ENCODE measurements around the gene PKD2L1. TPM values are rescaled to one million over a fixed set of nuclear protein-coding genes. Genes with fewer than 3 reads are reported as not detected.
A peak's percentile ranks its signal among the peaks of the same experiment; 100 is the strongest.
"Not testable (repeated sequence)": the region's sequence is repeated elsewhere in the genome, so short reads cannot be mapped to it uniquely, and the experiment has no call there.

PKD2L1 gene
- total RNA-seq, 1 donor from 2014 or later, result not detected

DNA sequence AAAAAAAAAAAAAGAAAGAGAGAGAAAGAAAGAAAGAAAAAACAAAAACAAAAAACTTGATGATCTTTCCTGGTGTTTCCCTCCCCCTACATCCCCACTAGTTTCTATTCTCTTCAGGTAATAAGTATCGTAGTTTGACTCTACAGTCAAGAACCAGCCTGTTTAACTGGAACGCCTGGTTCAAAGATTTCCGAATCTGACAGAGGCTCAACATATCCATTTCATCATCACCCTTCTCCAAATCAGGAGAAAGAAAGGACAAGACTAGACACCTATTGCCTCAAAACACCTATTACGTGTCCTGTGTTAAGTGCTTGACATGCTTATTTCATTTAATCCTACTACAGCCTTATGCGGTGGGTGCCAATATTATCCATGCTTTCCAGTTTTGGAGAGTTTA lies 23.2 kb downstream of the PKD2L1 start:
- TF ChIP-seq, protein P1, sequence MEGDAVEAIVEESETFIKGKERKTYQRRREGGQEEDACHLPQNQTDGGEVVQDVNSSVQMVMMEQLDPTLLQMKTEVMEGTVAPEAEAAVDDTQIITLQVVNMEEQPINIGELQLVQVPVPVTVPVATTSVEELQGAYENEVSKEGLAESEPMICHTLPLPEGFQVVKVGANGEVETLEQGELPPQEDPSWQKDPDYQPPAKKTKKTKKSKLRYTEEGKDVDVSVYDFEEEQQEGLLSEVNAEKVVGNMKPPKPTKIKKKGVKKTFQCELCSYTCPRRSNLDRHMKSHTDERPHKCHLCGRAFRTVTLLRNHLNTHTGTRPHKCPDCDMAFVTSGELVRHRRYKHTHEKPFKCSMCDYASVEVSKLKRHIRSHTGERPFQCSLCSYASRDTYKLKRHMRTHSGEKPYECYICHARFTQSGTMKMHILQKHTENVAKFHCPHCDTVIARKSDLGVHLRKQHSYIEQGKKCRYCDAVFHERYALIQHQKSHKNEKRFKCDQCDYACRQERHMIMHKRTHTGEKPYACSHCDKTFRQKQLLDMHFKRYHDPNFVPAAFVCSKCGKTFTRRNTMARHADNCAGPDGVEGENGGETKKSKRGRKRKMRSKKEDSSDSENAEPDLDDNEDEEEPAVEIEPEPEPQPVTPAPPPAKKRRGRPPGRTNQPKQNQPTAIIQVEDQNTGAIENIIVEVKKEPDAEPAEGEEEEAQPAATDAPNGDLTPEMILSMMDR (IDR thresholded peaks at IDR 0.05; ENCODE audit: unreplicated experiment), result no peak
- Mint-ChIP-seq H3K27me3 (ENCODE audit: low read depth) (peaks cover 61% of the 10 kb centered on the region), H3K36me3 (no peaks in the 10 kb centered on the region), H3K4me3 (no peak overlapping the region), H3K27ac (no peak overlapping the region), H3K4me1 (no peaks in the 10 kb centered on the region), H3K9me3 (no peaks in the 10 kb centered on the region)
- no peak for DNase-seq (ENCODE audit: low spot score in 2 of 2, unreplicated experiment in 2 of 2)

DNA sequence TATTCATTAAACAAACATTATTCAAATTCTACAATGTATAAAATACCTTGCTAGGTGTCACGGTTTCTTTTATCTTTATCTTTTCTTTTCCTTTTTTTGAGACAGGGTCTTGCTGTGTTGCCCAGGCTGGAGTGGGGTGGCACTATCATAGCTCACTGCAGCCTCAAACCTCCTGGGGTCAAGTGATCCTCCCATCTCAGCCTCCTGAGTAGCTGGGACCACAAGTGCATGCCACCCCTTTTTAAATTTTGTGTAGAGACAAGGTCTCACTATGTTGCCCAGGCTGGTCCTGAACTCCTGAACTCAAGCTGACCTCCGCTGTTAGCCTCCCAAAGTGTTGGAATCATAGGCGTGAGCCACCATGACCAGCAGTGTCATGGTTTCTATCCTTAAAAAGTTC lies 25.6 kb downstream of the PKD2L1 start:
- no peak for DNase-seq (ENCODE audit: low spot score in 2 of 2, unreplicated experiment in 2 of 2)

DNA sequence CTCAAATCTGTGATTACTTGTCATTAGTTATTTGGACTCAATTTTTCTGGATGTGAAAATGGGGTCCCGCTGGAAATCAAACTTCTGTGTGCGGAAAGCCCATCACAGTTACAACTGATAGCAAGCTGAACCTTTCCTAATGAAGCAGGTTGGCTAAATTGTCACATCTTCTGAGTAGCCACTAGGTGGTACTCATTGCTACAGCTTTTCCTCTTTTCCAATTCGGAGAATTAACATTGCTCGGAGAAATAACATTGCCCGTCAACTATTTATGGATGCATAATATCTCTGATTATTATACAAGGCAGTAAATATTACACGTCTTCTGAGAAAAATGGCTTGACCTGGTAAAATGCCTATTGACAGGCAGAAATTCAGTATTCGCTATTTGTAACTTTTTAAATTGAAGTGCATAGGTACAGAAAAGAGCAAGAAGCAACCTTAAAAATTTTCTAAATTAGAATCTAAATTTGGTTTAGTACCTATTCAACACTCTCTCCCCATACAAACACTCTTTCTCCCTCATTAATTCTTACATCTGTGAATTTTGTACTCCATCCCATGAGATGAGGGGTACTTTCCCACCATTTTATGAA lies 26.2 kb downstream of the PKD2L1 start:
- H3K4me3 Mint-ChIP-seq, result no peak overlapping the region
- no peak overlapping the region for H3K27ac Mint-ChIP-seq
- peaks cover 7% of the 10 kb centered on the region for H3K9me3 Mint-ChIP-seq
- H3K36me3 Mint-ChIP-seq, result no peaks in the 10 kb centered on the region
- no peak for DNase-seq (ENCODE audit: low spot score in 2 of 2, unreplicated experiment in 2 of 2)
- TF ChIP-seq, protein P1 (IDR thresholded peaks at IDR 0.05; ENCODE audit: unreplicated experiment), result peak; percentile 49
- peaks cover 45% of the 10 kb centered on the region for H3K27me3 Mint-ChIP-seq (ENCODE audit: low read depth)
- no peaks in the 10 kb centered on the region for H3K4me1 Mint-ChIP-seq

More for the DNA sequence above, 25.6 kb downstream of the PKD2L1 start:
- Mint-ChIP-seq H3K27ac (no peak overlapping the region), H3K4me3 (no peak overlapping the region), H3K27me3 (ENCODE audit: low read depth) (peaks cover 48% of the 10 kb centered on the region), H3K9me3 (peaks cover 7% of the 10 kb centered on the region), H3K4me1 (no peaks in the 10 kb centered on the region), H3K36me3 (no peaks in the 10 kb centered on the region)
- TF ChIP-seq, protein P1 (IDR thresholded peaks at IDR 0.05; ENCODE audit: unreplicated experiment), result no peak

DNA sequence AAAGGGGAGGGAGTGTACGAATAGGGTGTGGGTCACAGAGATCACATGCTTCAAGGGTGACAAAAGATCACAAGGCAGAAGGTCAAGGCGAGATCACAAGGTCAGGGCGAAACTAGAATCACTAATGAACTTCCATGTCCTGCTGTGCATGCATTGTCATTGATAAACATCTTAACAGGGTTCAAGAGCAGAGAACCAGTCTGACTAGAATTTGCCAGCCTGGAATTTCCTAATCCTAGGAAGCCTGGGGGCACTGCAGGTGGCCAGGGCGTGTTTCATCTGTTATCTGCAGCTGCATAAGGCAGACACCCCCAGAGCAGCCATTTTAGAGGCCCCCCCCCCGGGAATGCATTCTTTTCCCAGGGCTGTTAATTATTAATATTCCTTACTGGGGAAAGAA lies 28.9 kb downstream of the PKD2L1 start:
- H3K27ac Mint-ChIP-seq; H3K4me1 Mint-ChIP-seq; DNase-seq (ENCODE audit: low spot score in 2 of 2, unreplicated experiment in 2 of 2); H3K9me3 Mint-ChIP-seq; H3K4me3 Mint-ChIP-seq; H3K36me3 Mint-ChIP-seq: not testable (repeated sequence)
- peaks cover 40% of the 10 kb centered on the region for H3K27me3 Mint-ChIP-seq (ENCODE audit: low read depth)

DNA sequence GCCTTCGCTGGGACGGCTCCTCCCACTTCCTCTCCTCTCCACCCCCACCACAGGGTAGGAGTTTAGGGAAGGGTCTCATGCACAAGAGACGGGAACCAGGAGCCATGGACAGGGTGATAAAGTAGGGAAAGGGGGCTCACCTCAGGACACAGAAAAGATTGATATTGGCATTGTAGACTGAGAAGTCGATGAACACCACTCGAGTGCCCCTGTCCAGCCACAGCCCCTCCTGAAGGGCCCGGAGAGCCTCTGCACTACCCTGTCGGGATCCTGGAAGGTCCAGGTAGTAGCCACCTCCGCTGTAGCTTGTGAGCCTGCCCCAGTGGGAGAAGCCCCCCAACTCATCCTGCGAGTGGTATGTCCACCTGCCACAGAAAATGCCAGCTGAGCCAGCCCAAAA lies 32.8 kb downstream of the PKD2L1 start:
- Mint-ChIP-seq H3K4me1 (no peaks in the 10 kb centered on the region), H3K4me3 (no peak overlapping the region), H3K36me3 (no peaks in the 10 kb centered on the region), H3K27ac (no peak overlapping the region), H3K27me3 (ENCODE audit: low read depth) (peaks cover 48% of the 10 kb centered on the region), H3K9me3 (peaks cover 7% of the 10 kb centered on the region)
- TF ChIP-seq, protein P1 (IDR thresholded peaks at IDR 0.05; ENCODE audit: unreplicated experiment), result no peak
- DNase-seq (ENCODE audit: low spot score in 2 of 2, unreplicated experiment in 2 of 2), result no peak

DNA sequence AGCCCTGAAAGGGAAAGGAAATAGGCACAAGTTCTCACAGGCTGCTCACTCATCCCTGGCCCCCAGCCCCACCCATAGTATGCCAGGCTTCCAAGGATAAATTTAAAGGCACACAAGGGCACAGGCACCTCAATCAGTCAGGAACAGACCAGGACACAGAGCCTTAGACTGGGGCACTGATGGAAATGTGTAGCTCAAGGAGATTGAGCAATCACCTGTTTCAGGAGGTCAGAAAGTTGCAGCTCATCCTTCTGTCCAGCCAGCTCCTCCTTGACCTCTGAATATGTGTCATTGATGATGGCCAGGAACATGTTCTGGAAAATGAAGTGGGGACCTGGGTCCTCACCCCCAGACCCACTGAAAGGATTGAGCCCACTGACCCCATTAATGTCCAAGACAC lies 37.0 kb downstream of the PKD2L1 start:
- Mint-ChIP-seq H3K4me3 (no peak overlapping the region), H3K27ac (no peak overlapping the region), H3K4me1 (no peaks in the 10 kb centered on the region), H3K36me3 (no peaks in the 10 kb centered on the region), H3K27me3 (ENCODE audit: low read depth) (peaks cover 62% of the 10 kb centered on the region), H3K9me3 (no peaks in the 10 kb centered on the region)
- TF ChIP-seq, protein P1 (IDR thresholded peaks at IDR 0.05; ENCODE audit: unreplicated experiment), result no peak
- no peak for DNase-seq (ENCODE audit: low spot score in 2 of 2, unreplicated experiment in 2 of 2)

DNA sequence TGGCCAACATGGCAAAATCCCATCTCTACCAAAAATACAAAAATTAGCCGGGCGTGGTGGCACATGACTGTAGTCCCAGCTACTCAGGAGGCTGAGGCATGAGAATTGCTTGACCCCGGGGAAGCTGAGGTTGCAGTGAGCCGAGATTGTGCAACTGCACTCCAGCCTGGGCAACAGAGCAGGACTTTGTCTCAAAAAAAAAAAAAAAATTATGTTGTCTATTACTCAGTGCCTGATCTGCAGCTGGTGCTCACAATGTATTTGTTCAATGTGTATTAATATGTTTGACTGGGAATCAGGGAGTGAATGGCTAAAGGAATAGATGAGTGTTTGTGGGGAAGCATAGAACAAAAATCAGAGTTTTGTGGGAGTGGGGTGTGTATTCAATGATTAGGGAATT lies 37.7 kb downstream of the PKD2L1 start:
- H3K4me3 Mint-ChIP-seq; DNase-seq (ENCODE audit: low spot score in 2 of 2, unreplicated experiment in 2 of 2); H3K9me3 Mint-ChIP-seq; H3K36me3 Mint-ChIP-seq; H3K4me1 Mint-ChIP-seq; H3K27ac Mint-ChIP-seq: not testable (repeated sequence)
- H3K27me3 Mint-ChIP-seq (ENCODE audit: low read depth), result peaks cover 59% of the 10 kb centered on the region
